WTC11 (cell line): ENCODE measurements around the gene ACSM3. TPM values are rescaled to one million over a fixed set of nuclear protein-coding genes. Genes with fewer than 3 reads are reported as not detected.

ENCODE experiments used
- ATAC-seq: fragments of 200-7000 bp; cut with Tn5 transposase; 2 replicates; pipeline ENCODE4 v1.10.0; 2021; ENCODE audit warnings: mild to moderate bottlenecking, moderate library complexity
- CTCF ChIA-PET: fragments of 300-600 bp; sonication (Branson Sonifier 250); formaldehyde crosslinking; loops from one replicate; lab custom pipeline; 2021; ENCODE audit warnings: antibody characterized with exemption; lab: Charles Lee
- POLR2A ChIA-PET: fragments of 350-600 bp; sonication (Branson Sonifier 250); formaldehyde crosslinking; loops from one replicate; lab custom pipeline; 2021; ENCODE audit warnings: antibody characterized with exemption; lab: Charles Lee
- DNase-seq: peaks from one replicate; pipeline ENCODE4 v3.0.0; 2021; ENCODE audit warnings: low spot score
- H3K27ac Mint-ChIP-seq: 2 replicates; pipeline ENCODE4 v1.8.0; 2021; ENCODE audit warnings: mixed read lengths
- H3K27me3 Mint-ChIP-seq: 2 replicates; pipeline ENCODE4 v1.8.0; 2021; ENCODE audit warnings: low read depth, mild to moderate bottlenecking, moderate library complexity, mixed read lengths
- H3K36me3 Mint-ChIP-seq: 2 replicates; pipeline ENCODE4 v1.8.0; 2021; ENCODE audit warnings: mixed read lengths
- H3K4me1 Mint-ChIP-seq: 2 replicates; pipeline ENCODE4 v1.8.0; 2022; ENCODE audit warnings: mixed read lengths
- H3K4me3 Mint-ChIP-seq: 2 replicates; pipeline ENCODE4 v1.8.0; 2021; ENCODE audit warnings: mild to moderate bottlenecking, moderate library complexity, mixed read lengths
- H3K9me3 Mint-ChIP-seq: 2 replicates; pipeline ENCODE4 v1.8.0; 2021; ENCODE audit warnings: mixed read lengths
- AR ChIP-seq: fragments of 250-450 bp; sonication (Bioruptor Pico); IDR thresholded peaks from 2 replicates; pipeline ENCODE4 v1.9.0; 2021; ENCODE audit warnings: mild to moderate bottlenecking
- ARID4B ChIP-seq: sonication (generic); formaldehyde crosslinking; IDR thresholded peaks from 2 replicates; pipeline ENCODE4 v1.8.0; 2023; ENCODE audit warnings: missing genetic modification reagents, mild to moderate bottlenecking, borderline replicate concordance
- ERG ChIP-seq: fragments of 250-450 bp; sonication (Bioruptor Pico); IDR thresholded peaks from 2 replicates; pipeline ENCODE4 v1.8.0; 2021; ENCODE audit warnings: mild to moderate bottlenecking
- FOXP4 ChIP-seq: sonication (generic); formaldehyde crosslinking; IDR thresholded peaks from 2 replicates; pipeline ENCODE4 v1.8.0; 2022; ENCODE audit warnings: mild to moderate bottlenecking, missing genetic modification reagents
- GTF2I ChIP-seq: fragments of 250-450 bp; sonication (Bioruptor Pico); conservative IDR thresholded peaks from 2 replicates; pipeline ENCODE4 v1.4.0; 2021; ENCODE audit warnings: mild to moderate bottlenecking
- HMGA2 ChIP-seq: fragments of 250-450 bp; sonication (Bioruptor Pico); IDR thresholded peaks from 2 replicates; pipeline ENCODE4 v1.4.0; 2021; ENCODE audit warnings: mild to moderate bottlenecking, moderate library complexity
- HMGXB4 ChIP-seq: sonication (generic); formaldehyde crosslinking; IDR thresholded peaks from 2 replicates; pipeline ENCODE4 v1.8.1; 2023; ENCODE audit warnings: mild to moderate bottlenecking, moderate library complexity, missing genetic modification reagents
- IRF2 ChIP-seq: sonication (generic); formaldehyde crosslinking; IDR thresholded peaks from 2 replicates; pipeline ENCODE4 v1.8.0; 2022; ENCODE audit warnings: low read depth, missing genetic modification reagents, borderline replicate concordance
- MAX ChIP-seq: sonication (generic); formaldehyde crosslinking; IDR thresholded peaks from 2 replicates; pipeline ENCODE4 v1.8.0; 2022; ENCODE audit warnings: mild to moderate bottlenecking, missing genetic modification reagents
- MLX ChIP-seq: sonication (generic); formaldehyde crosslinking; IDR thresholded peaks from 2 replicates; pipeline ENCODE4 v1.8.1; 2023; ENCODE audit warnings: mild to moderate bottlenecking, missing genetic modification reagents, moderate library complexity
- OVOL2 ChIP-seq: fragments of 250-450 bp; sonication (Bioruptor Pico); IDR thresholded peaks from 2 replicates; pipeline ENCODE4 v1.9.0; 2021; ENCODE audit warnings: mild to moderate bottlenecking, borderline replicate concordance
- PREB ChIP-seq: sonication (generic); formaldehyde crosslinking; IDR thresholded peaks from 2 replicates; pipeline ENCODE4 v1.8.1; 2022; ENCODE audit warnings: mild to moderate bottlenecking, missing genetic modification reagents, moderate library complexity, borderline replicate concordance
- PRRX2 ChIP-seq: fragments of 250-450 bp; sonication (Bioruptor Pico); IDR thresholded peaks from 2 replicates; pipeline ENCODE4 v1.8.0; 2021; ENCODE audit warnings: mild to moderate bottlenecking
- SMAD3 ChIP-seq: sonication (generic); formaldehyde crosslinking; IDR thresholded peaks from 2 replicates; pipeline ENCODE4 v1.8.0; 2022; ENCODE audit warnings: missing genetic modification reagents, mild to moderate bottlenecking, borderline replicate concordance
- TCF7 ChIP-seq: sonication (generic); formaldehyde crosslinking; IDR thresholded peaks from 2 replicates; pipeline ENCODE4 v1.8.0; 2022; ENCODE audit warnings: mild to moderate bottlenecking, low read depth, missing genetic modification reagents, moderate library complexity
- ZNF396 ChIP-seq: fragments of 250-450 bp; sonication (Bioruptor Pico); IDR thresholded peaks from 2 replicates; pipeline ENCODE4 v1.8.0; 2021; ENCODE audit warnings: mild to moderate bottlenecking, moderate library complexity, borderline replicate concordance
- ZNF532 ChIP-seq: fragments of 250-450 bp; sonication (Bioruptor Pico); IDR thresholded peaks from 2 replicates; pipeline ENCODE4 v1.9.0; 2021; ENCODE audit warnings: mild to moderate bottlenecking, borderline replicate concordance
- ZNF671 ChIP-seq: fragments of 250-450 bp; sonication (Bioruptor Pico); IDR thresholded peaks from 2 replicates; pipeline ENCODE4 v1.8.0; 2021; ENCODE audit warnings: mild to moderate bottlenecking
- total RNA-seq: library from RNA; stranded (reverse); gene quantifications from 3 replicates; pipeline ENCODE4 v1.2.3, GENCODE V29; 2021

ACSM3 gene
- total RNA-seq, 1 experiment from 2014 or later, result 5.0 TPM

GRCh38 chr16:20844588-20844987 is 80.8 kb downstream of the ACSM3 start:
- POLR2A ChIA-PET, result no interaction called here
- H3K4me1 Mint-ChIP-seq, result peaks cover 3% of the 10 kb centered on the region
- DNase-seq (no peak), ATAC-seq (no peak)
- no peaks in the 10 kb centered on the region for H3K27me3 Mint-ChIP-seq
- H3K9me3 Mint-ChIP-seq, result no peaks in the 10 kb centered on the region
- H3K27ac Mint-ChIP-seq, result no peak overlapping the region
- peaks cover 21% of the 10 kb centered on the region for H3K36me3 Mint-ChIP-seq
- H3K4me3 Mint-ChIP-seq, result no peak overlapping the region
- CTCF ChIA-PET, result interaction anchor here (1.3 kb wide), 1 partner anchor 30 kb away, joined by 4 read pairs; no protein-coding TSS in a partner anchor
- TF ChIP-seq ZNF396 (CRISPR knock-in tag), result no peak
- TF ChIP-seq HMGA2 (CRISPR knock-in tag), result no peak
- TF ChIP-seq OVOL2 (CRISPR knock-in tag), result no peak
- TF ChIP-seq ARID4B, result no peak
- no peak for TF ChIP-seq HMGXB4
- TF ChIP-seq MLX (CRISPR knock-in tag), result no peak
- TF ChIP-seq GTF2I (CRISPR knock-in tag), result no peak
- no peak for TF ChIP-seq ERG (CRISPR knock-in tag)
- no peak for TF ChIP-seq PREB (CRISPR knock-in tag)
- no peak for TF ChIP-seq AR
- no peak for TF ChIP-seq TCF7 (CRISPR knock-in tag)
- TF ChIP-seq ZNF671 (CRISPR knock-in tag), result no peak
- no peak for TF ChIP-seq FOXP4 (CRISPR knock-in tag)
- TF ChIP-seq SMAD3 (CRISPR knock-in tag), result no peak
- no peak for TF ChIP-seq MAX (CRISPR knock-in tag)
- no peak for TF ChIP-seq PRRX2
- TF ChIP-seq ZNF532 (CRISPR knock-in tag), result no peak
- TF ChIP-seq IRF2 (CRISPR knock-in tag), result no peak
